Hematopoietic multipotent progenitor cell treated with erythropoietin and hydrocortisone succinate and interleukin-3 and kit ligand, for 6 days (in vitro differentiated cells): ENCODE results near the gene EYS.

ENCODE experiments used
- DNase-seq: peaks from one replicate; pipeline ENCODE4 v3.0.0-alpha.2; 2015

EYS gene

DNA sequence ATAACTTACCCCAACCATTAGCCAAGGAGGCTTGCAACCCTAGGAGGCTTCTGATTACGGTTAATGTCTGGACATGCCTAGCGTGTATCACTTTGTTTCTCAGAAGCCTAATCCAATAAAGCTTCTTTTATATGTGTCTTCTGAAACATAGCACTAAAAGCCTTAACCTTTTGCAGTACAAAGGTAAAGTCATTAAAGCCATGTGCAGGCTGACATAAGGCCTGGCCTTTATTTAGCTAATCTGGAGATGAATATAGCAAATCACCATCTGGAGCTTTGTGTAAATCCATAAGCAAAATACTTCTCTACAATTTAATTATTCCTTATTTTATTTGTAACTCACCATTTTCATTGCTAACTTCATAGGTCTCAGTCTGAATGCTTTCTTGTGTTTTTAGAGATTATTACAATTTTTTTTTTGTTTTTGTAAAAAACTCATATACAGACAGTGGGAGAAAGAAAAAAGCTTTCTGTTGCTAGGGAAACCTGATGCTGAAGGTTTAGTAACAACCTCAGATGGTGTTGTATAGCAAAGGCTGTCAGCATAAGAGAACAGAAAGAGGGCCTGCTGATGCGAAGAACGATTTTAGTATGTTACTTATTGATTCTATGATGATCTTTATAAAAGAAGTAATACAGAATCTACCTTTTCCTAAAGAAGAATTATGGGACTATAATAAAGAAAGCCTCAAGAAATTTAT is at the start of gene EYS:
TSS of gene EYS (minus strand) at position 101 of the 701 bp plus-strand sequence. CDS start 211,816 bp downstream, outside the sequence.
- DNase-seq: no peak

DNA sequence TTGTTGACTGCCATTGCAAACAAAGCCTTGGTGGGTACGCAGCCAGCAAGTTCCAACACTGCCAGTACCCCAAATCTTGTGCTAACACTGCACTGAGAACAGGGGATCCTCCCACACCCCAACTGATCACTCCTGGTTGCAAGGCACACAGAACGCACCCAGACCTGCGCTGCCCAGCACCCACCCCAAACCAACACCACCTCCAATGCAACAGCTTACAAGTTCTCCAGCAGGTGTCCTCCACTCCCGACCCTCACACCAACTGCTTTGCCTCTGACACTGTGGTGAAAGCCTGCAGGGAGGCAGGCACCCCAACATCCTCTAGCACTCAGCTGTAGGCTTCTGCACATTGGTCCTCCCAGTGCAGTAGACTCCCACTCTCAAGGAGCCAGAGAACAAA is 39.3 kb upstream of the EYS start:
- no peak for DNase-seq

GRCh38 chr6:65745614-65746013 is 38.6 kb upstream of the EYS start:
- DNase-seq: no peak

- no peak for DNase-seq
These were observed 22.0 kb upstream of the EYS start for GRCh38 chr6:65728879-65729479.

DNA sequence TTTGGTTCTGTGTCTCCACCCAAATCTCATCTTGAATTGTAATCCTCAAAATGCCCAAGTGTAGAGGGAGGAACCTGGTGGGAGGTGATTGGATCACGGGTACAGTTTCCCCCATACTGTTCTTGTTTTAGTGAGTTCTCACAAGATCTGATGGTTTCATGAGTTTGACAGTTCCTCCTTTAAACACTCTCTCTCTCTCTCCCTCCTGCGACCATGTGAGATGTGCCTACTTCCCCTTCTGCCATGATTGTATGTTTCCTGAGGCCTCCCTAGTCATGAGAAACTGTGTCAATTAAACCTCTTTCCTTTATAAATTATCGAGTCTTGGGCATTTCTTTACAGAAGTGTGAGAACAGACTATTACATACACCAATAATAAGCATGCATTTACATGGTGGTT is 12.1 kb upstream of the EYS start:
- DNase-seq: peak; percentile 5

GRCh38 chr6:65711531-65711930 is 4.5 kb upstream of the EYS start:
- DNase-seq: no peak

DNA sequence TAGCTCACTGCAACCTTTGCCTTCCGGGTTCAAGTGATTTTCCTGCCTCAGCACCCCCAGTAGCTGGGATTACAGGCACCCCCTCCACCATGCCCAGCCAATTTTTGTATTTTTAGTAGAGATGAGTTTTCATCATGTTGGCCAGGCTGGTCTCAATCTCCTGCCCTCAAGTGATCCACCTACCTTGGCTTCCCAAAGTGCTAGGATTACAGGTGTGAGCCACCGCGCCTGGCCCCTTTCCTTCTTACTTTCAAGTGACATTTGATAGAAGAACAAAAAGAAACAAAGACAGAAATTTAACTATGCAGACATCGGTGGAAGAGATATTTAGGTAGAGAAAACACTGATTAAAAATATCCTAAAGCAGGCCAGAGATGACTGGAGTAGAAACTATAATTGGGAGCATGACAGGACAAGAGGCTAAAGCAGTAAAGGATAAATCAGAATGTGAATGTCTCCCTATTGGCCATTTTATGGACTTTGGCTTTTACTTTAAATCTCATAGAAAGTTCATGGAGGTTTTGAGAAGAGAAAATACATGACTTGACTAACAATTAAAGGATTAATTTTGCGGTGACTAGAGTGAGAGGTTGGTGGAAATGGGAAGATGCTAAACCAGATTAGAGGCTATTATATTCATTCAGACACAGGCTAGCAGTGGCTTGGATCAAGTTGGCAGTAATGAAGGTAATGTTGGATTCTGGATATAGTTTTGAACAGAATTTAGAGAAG is 2.2 kb upstream of the EYS start:
- no peak for DNase-seq

GRCh38 chr6:65708162-65708561 is 1.1 kb upstream of the EYS start:
- DNase-seq: no peak

DNA sequence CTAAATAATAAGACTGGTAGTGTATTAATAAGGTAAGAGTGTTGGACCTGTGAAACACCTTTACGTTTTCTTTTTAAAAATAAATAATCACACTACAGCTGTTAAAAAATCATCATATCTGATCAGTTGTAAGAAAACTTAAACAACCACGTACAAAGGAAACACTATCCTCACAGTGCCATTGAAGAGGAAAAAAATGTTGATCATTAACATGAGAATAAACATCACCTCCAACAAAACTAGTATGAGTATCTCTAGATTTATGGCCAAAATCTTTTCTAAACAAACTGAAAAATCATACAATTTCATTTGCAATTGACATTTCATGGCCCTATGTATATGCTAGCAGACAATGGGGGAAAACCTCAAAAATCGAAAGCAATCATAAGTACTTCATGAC is 590 bp downstream of the EYS start:
- DNase-seq: no peak

GRCh38 chr6:65701325-65701724 is 5.7 kb downstream of the EYS start:
- no peak for DNase-seq

DNA sequence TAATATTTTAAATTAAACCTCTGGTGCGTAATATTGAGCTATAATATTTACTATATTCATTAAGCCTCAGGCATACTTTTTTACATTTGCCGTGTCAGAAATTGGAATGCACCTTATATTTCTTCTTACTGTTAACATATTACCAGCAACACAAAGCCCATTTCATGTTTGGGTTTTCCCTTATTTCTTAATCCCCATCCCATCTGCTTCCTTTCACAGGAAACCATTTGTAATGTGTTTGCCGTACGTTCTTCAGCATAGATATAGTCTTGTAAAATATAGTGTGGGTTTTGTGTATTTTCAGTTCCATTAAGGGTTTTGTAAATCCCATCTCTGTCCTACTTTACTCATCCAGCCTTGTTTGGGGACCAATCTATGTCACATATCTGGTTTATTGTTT is 6.5 kb downstream of the EYS start:
- DNase-seq: no peak

DNA sequence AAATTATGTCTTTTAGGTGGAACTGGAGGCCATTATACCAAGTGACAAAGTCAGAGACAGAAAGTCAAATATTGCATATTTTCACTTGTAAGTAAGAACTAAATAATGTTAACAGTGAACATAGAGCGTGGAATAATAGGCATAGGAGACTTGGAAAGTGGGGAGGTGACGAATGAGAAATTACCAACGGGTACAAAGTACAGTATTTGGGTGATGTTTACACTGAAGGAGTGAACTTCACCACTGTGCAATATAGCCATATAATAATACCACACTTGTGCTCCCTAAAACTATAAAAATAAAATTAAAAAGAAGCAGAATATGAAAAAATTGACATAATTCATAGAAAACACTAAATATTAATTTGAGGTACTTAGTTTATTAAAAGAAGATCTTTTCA is 14.9 kb downstream of the EYS start:
- DNase-seq: no peak

DNA sequence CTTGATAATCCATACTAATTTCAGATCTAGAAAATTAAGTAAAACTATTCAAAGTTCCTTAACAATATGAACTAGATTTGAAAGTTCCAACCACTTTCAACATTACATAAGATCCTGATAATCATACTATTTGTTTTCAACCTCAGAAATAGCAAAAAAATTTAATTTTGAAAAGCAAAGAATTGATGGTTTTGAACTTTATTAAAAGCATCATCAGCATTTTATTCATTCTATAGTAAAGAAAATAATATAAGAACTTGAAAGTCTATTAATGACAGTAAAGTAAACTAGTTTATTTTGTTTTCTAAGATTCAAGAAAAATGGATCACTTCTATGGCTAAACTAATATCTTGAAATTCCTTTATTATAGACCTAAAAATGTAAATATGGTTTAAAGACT is 26.8 kb downstream of the EYS start:
- DNase-seq: no peak

DNA sequence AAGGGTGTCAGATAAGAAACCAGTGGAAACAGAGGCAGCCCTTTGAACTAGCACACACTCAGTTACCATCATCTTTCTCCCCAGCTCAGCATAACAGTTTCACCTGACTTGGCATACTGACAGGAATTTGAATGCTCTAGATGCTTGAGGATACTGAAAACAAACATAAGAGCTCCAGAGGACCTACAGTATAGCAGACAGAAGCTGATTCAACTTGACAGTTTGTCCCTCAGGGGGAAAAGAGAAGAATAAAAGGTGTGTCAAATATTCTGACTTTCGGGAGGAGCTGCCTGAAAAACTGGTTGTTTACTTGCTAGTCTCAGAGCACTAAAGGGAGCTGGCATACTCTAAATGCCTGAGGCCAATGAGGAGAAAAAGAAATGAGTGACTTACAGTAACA is 35.1 kb downstream of the EYS start:
- DNase-seq: no peak

DNA sequence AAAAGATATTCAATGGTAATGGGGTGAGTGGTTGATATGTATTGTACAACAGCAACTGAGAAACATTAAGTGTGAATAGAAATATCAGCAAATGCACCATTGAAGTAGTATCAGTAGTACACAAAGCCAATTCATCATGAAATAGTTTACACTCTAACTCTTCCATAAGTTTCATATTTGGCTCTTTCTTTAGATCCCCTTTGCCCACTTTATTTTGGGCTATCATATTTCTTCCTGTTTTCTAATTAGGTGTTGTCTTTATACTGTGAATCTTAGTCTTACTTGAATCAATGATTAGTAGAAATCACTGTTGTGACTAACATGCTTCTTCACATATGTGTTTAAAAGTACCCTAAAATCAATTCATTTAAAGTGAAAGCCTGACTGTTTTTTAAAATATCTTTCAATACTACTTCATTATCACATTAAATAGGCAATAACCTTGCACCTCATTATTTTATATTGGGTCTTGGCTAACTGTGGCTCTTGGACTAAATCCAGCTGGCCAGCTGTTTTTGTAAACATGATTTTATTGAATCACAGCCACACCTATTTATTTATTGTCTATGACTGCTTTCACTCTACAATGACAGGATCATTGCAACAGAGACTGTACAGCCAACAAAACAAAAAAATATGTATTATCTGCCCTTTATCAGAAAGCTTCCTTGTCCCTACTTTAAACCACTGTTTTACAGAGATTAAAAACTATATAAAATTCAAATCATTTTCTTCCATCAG is 38.9 kb downstream of the EYS start:
- DNase-seq: no peak

- DNase-seq: no peak
These were observed 56.9 kb downstream of the EYS start for GRCh38 chr6:65650086-65650485.

DNA sequence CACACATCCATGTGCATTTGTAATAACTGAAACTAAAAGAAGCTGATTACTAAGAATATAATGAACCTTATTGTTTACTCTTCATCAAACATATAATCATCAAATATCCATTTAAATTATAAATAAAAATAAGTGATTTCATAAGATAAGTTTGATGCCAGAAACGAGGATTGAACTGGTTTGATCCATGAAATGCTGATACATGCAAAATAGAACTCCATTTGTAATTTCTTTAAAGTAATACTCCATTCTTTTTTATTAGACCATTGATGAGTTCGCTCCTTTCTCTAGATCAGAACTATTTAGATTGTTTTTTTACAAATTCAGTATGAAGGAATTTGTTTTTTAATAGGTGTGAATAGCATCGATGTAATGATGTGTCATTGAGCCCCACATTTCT is 57.6 kb downstream of the EYS start:
- DNase-seq: no peak

GRCh38 chr6:65646544-65646943 is 60.5 kb downstream of the EYS start:
- peak; percentile 61 for DNase-seq

DNA sequence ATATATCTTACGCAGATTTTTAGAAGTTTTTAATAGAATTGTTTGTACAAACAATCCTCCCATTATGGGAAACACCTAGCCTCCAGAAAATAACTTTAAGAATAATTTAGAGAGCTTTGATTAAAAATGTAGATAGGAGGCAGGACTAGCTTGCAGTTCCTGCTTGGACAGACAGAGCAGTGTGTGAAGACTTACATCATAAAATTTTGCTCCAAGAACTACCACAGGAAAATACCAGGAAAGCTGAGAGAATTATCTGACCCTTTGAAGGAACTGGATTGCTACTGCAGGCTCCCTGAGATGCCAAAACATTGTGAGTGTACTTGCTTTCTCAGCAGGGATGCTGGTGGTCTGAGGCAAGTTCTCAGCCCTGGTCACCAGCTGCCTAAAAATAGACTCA is 64.2 kb downstream of the EYS start:
- DNase-seq: no peak

- DNase-seq: peak; percentile 14
These were observed 68.8 kb downstream of the EYS start for GRCh38 chr6:65638047-65638831.

DNA sequence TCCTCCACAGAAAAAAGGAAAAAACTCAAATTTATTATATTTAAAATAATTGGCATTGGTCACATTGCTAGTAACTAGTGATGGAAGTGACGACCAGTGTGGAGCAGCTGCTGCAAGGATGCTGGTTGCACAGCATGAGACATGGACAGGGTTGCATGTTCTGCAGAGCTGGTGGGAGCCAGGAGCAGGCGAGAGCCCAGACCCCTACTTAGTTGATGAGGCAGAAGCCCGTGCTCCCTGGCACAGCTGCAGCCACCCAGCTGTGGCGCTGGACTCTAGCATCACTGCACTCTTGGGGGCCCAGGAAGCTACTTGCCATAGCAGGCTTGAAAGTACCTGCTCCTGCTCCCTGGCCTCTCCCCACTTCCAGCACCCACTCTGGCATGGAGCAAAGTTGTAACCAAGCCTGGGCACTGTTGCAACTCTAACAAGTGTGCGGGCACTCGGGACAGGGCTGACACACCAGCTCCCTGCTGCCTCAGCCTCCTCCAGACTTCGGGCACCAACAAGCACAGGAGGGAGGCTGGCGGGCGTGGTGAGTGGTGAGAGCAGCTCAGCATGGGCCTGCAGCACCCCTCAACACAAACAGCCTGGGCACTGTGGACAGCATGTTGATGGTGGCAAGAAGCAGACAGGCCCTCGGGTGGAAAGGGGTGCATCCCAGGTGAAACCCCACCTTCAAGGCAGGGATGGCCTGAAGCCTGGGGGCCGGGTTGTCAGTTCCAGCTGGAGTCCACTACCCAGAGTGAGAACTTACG is 69.6 kb downstream of the EYS start:
- no peak for DNase-seq

GRCh38 chr6:65633501-65633900 is 73.5 kb downstream of the EYS start:
- DNase-seq: peak; percentile 69
